DND-41 (cell line): ENCODE data around the gene GRM5.

Source experiments
- ATAC-seq: fragments of 200-7000 bp; cut with Tn5 transposase; 3 replicates; pipeline ENCODE4 v1.9.1; 2021; ENCODE audit warnings: low read depth; ENCODE audit not compliant: insufficient read depth
- DNase-seq: peaks from one replicate; pipeline ENCODE4 v3.0.0-alpha.2; 2020
- H2AFZ ChIP-seq: 2 replicates; pipeline ENCODE4 v1.6.0; 2012; ENCODE audit warnings: low read depth, low read length
- H3K27ac ChIP-seq: 2 replicates; pipeline ENCODE4 v1.5.1; 2012; ENCODE audit warnings: low read length, inconsistent platforms
- H3K27me3 ChIP-seq: fragments of 200-600 bp; sonication (generic); 2 replicates; pipeline ENCODE4 v1.6.0; 2012; ENCODE audit warnings: low read length, mild to moderate bottlenecking, inconsistent platforms; ENCODE audit not compliant: insufficient read depth, poor library complexity
- H3K36me3 ChIP-seq: 2 replicates; pipeline ENCODE4 v1.5.1; 2012; ENCODE audit warnings: low read length, inconsistent platforms; ENCODE audit not compliant: insufficient read depth
- H3K4me1 ChIP-seq: 2 replicates; pipeline ENCODE4 v1.5.1; 2012; ENCODE audit warnings: mild to moderate bottlenecking, low read length; ENCODE audit not compliant: insufficient read depth
- H3K4me2 ChIP-seq: 2 replicates; pipeline ENCODE4 v1.6.0; 2012; ENCODE audit warnings: mild to moderate bottlenecking, moderate library complexity, low read length, inconsistent platforms; ENCODE audit not compliant: insufficient read depth
- H3K4me3 ChIP-seq, 2 experiments: fragments of 200-600 bp in 1 of 2; shearing (Covaris generic) in 1 of 2; 2 replicates each; pipeline ENCODE4 v1.5.1; 2012 to 2016; ENCODE audit warnings: inconsistent platforms in 2 of 2, low read length in 2 of 2, mild to moderate bottlenecking in 2 of 2, low read depth in 1 of 2, moderate library complexity in 1 of 2
- H3K79me2 ChIP-seq: 2 replicates; pipeline ENCODE4 v1.6.0; 2012; ENCODE audit warnings: low read length, inconsistent platforms; ENCODE audit not compliant: insufficient read depth
- H3K9ac ChIP-seq: 2 replicates; pipeline ENCODE4 v1.6.0; 2012; ENCODE audit warnings: low read depth, mild to moderate bottlenecking, inconsistent platforms, low read length, moderate library complexity
- H3K9me3 ChIP-seq: 2 replicates; pipeline ENCODE4 v1.5.1; 2012; ENCODE audit warnings: low read length, moderate library complexity, mild to moderate bottlenecking, inconsistent platforms; ENCODE audit not compliant: insufficient read depth, severe bottlenecking
- H4K20me1 ChIP-seq: 2 replicates; pipeline ENCODE4 v1.6.0; 2012; ENCODE audit warnings: low read length; ENCODE audit not compliant: insufficient read depth
- CTCF ChIP-seq: IDR thresholded peaks from 2 replicates; pipeline ENCODE4 v1.5.1; 2012; ENCODE audit warnings: borderline replicate concordance, low read length, moderate library complexity, mild to moderate bottlenecking; ENCODE audit not compliant: poor library complexity, severe bottlenecking; ENCODE audit errors: extremely low read depth
- EZH2 ChIP-seq: IDR thresholded peaks from 3 replicates; pipeline ENCODE4 v1.6.1; 2012; ENCODE audit warnings: borderline replicate concordance, low read depth, mild to moderate bottlenecking, moderate library complexity, low read length, inconsistent platforms; ENCODE audit not compliant: severe bottlenecking

GRM5 gene

GRCh38 chr11:88537613-88538012 is 528.2 kb downstream of the GRM5 start:
- Histone ChIP-seq H4K20me1 (no peaks in the 10 kb centered on the region), H3K4me3 (no peak overlapping the region), H3K4me2 (no peak overlapping the region)

DNA sequence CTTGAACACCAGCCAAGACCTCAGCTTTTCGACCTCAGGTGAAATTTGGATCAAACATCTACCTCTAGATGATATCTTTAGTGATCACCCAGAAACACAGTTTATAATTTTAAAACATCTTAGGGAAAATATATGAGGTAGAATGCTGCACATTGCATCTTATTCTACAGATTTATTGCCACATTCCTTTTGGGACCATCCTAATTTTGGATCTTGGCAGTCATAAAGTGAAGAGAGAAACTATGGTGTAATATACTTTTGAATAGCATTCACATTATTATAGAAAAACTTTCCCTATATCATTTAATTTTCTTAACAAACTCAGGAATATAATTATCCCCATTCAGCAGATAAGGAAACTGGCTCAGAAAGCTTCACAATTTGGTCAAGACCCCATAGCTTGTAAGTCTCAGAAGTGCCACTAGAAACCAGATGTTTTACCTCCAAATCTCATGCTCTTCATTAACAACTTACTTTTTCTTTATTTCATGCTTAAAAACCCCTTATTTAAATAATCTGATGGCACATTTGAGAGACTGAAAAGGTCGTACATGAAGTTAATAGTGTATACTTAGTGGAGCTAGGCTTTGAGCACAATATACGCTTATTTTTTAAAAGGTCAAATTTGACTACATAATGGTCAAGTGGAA is 529.0 kb downstream of the GRM5 start:
- Histone ChIP-seq H3K36me3 (no peaks in the 10 kb centered on the region), H3K9me3 (no peaks in the 10 kb centered on the region), H3K27ac (no peak overlapping the region), H3K4me3 (no peak overlapping the region), H3K4me1 (no peaks in the 10 kb centered on the region), H4K20me1 (no peaks in the 10 kb centered on the region), H3K27me3 (no peaks in the 10 kb centered on the region), H2AFZ (no peak overlapping the region), H3K4me2 (no peak overlapping the region), H3K9ac (no peak overlapping the region), H3K79me2 (no peaks in the 10 kb centered on the region)
- DNase-seq (no peak), ATAC-seq (no peak)
- TF ChIP-seq CTCF (no peak), EZH2 (no peak)

More at GRCh38 chr11:88537613-88538012, 528.2 kb downstream of the GRM5 start:
- no peak for ATAC-seq
- H3K27ac ChIP-seq: no peak overlapping the region
- no peak for DNase-seq
- H3K4me1 ChIP-seq: no peaks in the 10 kb centered on the region
- no peaks in the 10 kb centered on the region for H3K79me2 ChIP-seq
- no peak overlapping the region for H2AFZ ChIP-seq
- no peaks in the 10 kb centered on the region for H3K36me3 ChIP-seq
- no peak for TF ChIP-seq EZH2
- no peak for TF ChIP-seq CTCF
- no peaks in the 10 kb centered on the region for H3K27me3 ChIP-seq
- no peak overlapping the region for H3K9ac ChIP-seq
- no peaks in the 10 kb centered on the region for H3K9me3 ChIP-seq

- H3K27ac ChIP-seq: no peak overlapping the region
Observed at GRCh38 chr11:88535916-88536547, 529.8 kb downstream of the GRM5 start.

More at GRCh38 chr11:88535916-88536547, 529.8 kb downstream of the GRM5 start:
- no peak overlapping the region for H3K4me2 ChIP-seq
- DNase-seq: no peak
- H3K9me3 ChIP-seq: no peaks in the 10 kb centered on the region
- H3K4me1 ChIP-seq: no peaks in the 10 kb centered on the region
- no peaks in the 10 kb centered on the region for H3K36me3 ChIP-seq
- H3K27me3 ChIP-seq: no peaks in the 10 kb centered on the region
- H4K20me1 ChIP-seq: no peaks in the 10 kb centered on the region
- H3K9ac ChIP-seq: no peak overlapping the region
- TF ChIP-seq CTCF (no peak), EZH2 (no peak)
- no peak overlapping the region for H2AFZ ChIP-seq
- no peaks in the 10 kb centered on the region for H3K79me2 ChIP-seq
- no peak overlapping the region for H3K4me3 ChIP-seq
- no peak for ATAC-seq
